GM12873 (cell line): ENCODE results near the gene XPR1.

Experiments
- TF ChIP-seq, protein P1 (sequence below): IDR thresholded peaks from 2 replicates; pipeline ENCODE4 v1.5.1; 2012; ENCODE audit warnings: low read depth, mild to moderate bottlenecking, moderate library complexity, low read length, control low read depth; ENCODE audit not compliant: insufficient read depth; ENCODE audit errors: missing control alignments

XPR1 gene

GRCh38 chr1:180646093-180646492 is 14.3 kb downstream of the XPR1 start:
- TF ChIP-seq, protein P1, sequence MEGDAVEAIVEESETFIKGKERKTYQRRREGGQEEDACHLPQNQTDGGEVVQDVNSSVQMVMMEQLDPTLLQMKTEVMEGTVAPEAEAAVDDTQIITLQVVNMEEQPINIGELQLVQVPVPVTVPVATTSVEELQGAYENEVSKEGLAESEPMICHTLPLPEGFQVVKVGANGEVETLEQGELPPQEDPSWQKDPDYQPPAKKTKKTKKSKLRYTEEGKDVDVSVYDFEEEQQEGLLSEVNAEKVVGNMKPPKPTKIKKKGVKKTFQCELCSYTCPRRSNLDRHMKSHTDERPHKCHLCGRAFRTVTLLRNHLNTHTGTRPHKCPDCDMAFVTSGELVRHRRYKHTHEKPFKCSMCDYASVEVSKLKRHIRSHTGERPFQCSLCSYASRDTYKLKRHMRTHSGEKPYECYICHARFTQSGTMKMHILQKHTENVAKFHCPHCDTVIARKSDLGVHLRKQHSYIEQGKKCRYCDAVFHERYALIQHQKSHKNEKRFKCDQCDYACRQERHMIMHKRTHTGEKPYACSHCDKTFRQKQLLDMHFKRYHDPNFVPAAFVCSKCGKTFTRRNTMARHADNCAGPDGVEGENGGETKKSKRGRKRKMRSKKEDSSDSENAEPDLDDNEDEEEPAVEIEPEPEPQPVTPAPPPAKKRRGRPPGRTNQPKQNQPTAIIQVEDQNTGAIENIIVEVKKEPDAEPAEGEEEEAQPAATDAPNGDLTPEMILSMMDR, result no peak

DNA sequence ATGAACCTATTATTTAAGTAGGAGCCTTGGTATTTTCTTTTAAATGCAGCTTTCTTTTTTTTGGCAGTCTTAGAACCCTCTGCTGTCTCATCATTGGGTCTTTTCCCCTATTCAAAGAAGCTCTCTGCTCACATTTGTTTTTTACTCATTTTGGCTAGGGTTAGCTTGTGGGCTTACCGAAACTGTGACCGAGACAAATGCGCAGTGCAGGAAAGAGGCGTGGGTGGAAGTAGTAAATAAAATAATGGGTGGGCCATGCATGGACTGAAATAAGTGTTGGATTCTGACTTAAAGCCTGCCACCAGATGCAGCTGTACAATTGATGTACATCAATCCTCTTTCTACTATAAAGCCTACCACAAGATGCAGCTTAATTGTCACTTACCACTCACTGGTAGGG is 14.7 kb downstream of the XPR1 start:
- TF ChIP-seq, protein P1, result no peak

GRCh38 chr1:180652792-180653191 is 21.0 kb downstream of the XPR1 start:
- TF ChIP-seq, protein P1, result no peak

GRCh38 chr1:180662709-180663108 is 30.9 kb downstream of the XPR1 start:
- TF ChIP-seq, protein P1, result no peak

DNA sequence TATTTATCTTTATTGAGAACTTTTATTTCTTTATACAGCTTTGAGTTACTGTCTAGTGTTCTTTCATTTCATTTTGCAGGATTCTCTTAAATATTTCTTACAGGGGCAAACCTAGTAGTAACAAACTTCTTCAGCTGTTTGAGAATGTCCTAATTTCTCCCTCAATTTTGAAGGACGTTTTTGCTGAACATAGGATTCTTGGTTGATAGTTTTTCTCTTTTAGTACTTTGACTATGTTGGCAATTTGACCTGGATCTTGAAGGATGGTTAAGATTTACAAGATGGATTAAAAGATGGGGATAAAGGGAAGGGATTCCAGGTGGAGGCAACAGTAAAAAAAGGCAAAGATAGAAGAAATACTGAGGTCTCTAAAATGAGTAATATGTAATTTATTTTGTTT is 38.9 kb downstream of the XPR1 start:
- TF ChIP-seq, protein P1, result no peak

DNA sequence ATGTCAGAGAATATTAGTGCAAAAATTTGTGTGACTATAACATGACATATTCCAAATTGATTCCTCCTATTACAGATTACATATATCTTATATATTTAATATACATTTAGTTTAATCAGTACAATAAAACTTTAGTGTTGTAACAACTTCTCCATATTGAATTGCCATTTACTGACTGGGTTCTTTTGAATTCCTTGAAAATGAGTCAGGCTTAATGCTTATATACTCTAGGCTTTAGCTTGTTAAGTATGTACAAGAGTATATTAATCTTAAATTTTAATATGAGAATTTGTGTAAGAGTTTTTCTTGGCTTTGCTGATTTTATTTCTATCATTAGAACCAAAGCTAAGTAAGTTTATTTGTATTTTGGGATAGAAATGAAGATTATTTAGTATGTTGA is 40.3 kb downstream of the XPR1 start:
- TF ChIP-seq, protein P1, result no peak

DNA sequence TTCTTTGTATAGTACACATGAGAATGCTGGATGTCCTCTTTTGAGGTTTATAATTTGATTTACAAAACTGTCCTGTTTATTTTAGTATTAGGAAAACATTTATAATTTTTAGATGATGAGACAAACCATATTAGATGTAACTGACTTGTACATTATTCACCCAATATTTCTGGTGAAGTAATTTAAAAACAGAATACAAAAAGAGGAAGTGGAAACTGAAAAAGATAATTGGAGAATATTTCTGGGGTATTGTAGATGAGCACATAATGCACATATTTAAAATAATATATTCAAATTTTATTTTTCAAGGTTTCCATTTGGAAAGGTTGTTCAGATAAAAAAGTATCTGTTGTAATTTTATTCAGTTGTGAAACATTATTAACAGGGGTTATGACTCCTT is 40.7 kb downstream of the XPR1 start:
- TF ChIP-seq, protein P1, result no peak
